Testis (tissue), 3 donors: ENCODE results near the gene MAGI2. TPM values are rescaled to one million over a fixed set of nuclear protein-coding genes. Genes with fewer than 3 reads are reported as not detected.
A peak's percentile ranks its signal among the peaks of the same experiment; 100 is the strongest.

ENCODE experiments used
- DNase-seq: peaks from one replicate; pipeline ENCODE4 v3.0.0-alpha.2; 2019
- H3K27ac ChIP-seq, 2 donors: fragments of 200-600 bp; sonication (generic); one replicate each; pipeline ENCODE4 v1.5.1; 2019
- H3K27me3 ChIP-seq: fragments of 200-600 bp; sonication (generic); one replicate; pipeline ENCODE4 v1.5.1; 2019
- H3K36me3 ChIP-seq: fragments of 200-600 bp; sonication (generic); one replicate; pipeline ENCODE4 v1.5.1; 2017; ENCODE audit warnings: low read depth; ENCODE audit errors: missing control alignments
- H3K4me1 ChIP-seq: fragments of 200-600 bp; sonication (generic); one replicate; pipeline ENCODE4 v1.5.1; 2019
- H3K4me3 ChIP-seq, 2 donors: fragments of 200-600 bp; sonication (generic); one replicate each; pipeline ENCODE4 v1.5.1; 2017 to 2019
- H3K9me3 ChIP-seq: fragments of 200-600 bp; sonication (generic); one replicate; pipeline ENCODE4 v1.5.1; 2017
- POLR2A ChIP-seq: fragments of 450-650 bp; IDR thresholded peaks from one replicate; pipeline ENCODE4 v1.6.1; 2017; ENCODE audit warnings: antibody characterized with exemption, mild to moderate bottlenecking, moderate library complexity
- WGBS, 2 donors: methylation state at CpG; one replicate each; pipeline ENCODE4 v1.1.5; 2018; 5-methylcytosine and 5-hydroxymethylcytosine counted together
- intact Hi-C: fragments of 100-400 bp; cut with DNase I; formaldehyde crosslinking; loops from one replicate; pipeline ENCODE4 v1.15.1; 2023; ENCODE audit warnings: low total_unique reads
- polyA plus RNA-seq: library from polyadenylated mRNA; stranded (reverse); fragments of 350-450 nt; fragmentation: Illumina TruSeq; extraction: RNeasy Lipid Tissue Mini Kit (QIAGEN cat#74804); gene quantifications from one replicate; pipeline ENCODE4 v1.2.3, GENCODE V29; 2014; ENCODE audit warnings: low read depth, low replicate concordance; ENCODE audit not compliant: insufficient read depth
- total RNA-seq, 2 donors: library from RNA; depleted of rRNA; stranded (reverse); fragments of >200 nt; gene quantifications; one replicate each; pipeline ENCODE4 v1.2.3, GENCODE V29; 2016
- TF ChIP-seq, protein P1 (sequence below), 3 experiments: fragments of 450-650 bp in 2 of 3; fragments of 200-600 bp in 1 of 3; sonication (generic) in 1 of 3; IDR thresholded peaks; one replicate each; pipeline ENCODE4 v1.5.1; 2016 to 2019; ENCODE audit warnings: antibody characterized with exemption in 3 of 3, mild to moderate bottlenecking in 2 of 3, moderate library complexity in 1 of 3

The MAGI2 gene
- total and polyA plus RNA-seq, 3 donors from 2014 or later: 11.2 to 13.1 (median 12.4) TPM

DNA sequence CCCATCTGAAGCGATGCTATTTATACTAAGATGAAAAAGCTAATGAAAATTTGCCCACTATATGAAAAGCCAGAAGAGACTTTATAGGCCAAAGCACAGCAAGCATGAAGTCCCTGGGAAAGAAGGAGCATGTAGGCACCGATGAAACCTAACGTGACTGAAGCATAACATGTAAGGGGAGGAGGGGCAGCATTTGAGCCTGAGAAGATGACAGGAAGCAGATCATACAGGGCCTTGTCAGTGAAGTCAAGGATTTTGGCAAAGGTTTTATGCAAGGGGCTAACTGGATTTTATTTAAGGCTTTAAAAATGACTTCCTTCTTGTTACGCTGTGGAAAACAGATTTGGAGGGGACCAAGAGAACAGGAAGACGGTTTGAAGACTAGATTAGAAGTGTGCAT is 910.9 kb downstream of the MAGI2 start:
- H3K27ac ChIP-seq: no peak overlapping the region
- no peaks in the 10 kb centered on the region for H3K36me3 ChIP-seq
- TF ChIP-seq, protein P1, sequence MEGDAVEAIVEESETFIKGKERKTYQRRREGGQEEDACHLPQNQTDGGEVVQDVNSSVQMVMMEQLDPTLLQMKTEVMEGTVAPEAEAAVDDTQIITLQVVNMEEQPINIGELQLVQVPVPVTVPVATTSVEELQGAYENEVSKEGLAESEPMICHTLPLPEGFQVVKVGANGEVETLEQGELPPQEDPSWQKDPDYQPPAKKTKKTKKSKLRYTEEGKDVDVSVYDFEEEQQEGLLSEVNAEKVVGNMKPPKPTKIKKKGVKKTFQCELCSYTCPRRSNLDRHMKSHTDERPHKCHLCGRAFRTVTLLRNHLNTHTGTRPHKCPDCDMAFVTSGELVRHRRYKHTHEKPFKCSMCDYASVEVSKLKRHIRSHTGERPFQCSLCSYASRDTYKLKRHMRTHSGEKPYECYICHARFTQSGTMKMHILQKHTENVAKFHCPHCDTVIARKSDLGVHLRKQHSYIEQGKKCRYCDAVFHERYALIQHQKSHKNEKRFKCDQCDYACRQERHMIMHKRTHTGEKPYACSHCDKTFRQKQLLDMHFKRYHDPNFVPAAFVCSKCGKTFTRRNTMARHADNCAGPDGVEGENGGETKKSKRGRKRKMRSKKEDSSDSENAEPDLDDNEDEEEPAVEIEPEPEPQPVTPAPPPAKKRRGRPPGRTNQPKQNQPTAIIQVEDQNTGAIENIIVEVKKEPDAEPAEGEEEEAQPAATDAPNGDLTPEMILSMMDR (IDR thresholded peaks at IDR 0.05): no peak
- TF ChIP-seq POLR2A: no peak
- no peak overlapping the region for H3K4me3 ChIP-seq
- intact Hi-C loops: no loop called here
- no peaks in the 10 kb centered on the region for H3K4me1 ChIP-seq
- 75 to 80% methylated on average over 5 of the region's 5 CpGs for WGBS, 2 donors
- H3K9me3 ChIP-seq: no peaks in the 10 kb centered on the region
- H3K27me3 ChIP-seq: no peaks in the 10 kb centered on the region
- no peak for DNase-seq

DNA sequence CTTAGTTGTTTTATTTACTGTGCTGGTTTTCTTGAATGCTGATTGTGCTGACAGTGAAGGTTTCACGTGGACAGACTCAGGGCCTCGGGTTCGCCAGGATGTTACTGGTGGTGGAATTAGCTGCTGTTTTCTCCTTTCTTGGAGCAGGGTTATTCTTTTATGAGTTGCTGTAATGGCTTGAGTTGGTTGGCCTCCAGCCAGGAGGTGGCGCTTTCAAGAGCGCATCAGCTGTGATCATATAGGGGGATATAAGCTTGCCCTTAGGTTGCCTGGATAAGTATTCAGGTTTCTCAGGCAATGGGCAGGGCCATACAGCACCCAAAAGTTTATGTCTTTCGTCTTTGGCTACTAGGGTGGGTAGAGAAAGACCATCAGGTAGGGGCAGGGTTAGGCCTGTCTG is 913.6 kb downstream of the MAGI2 start:
- H3K36me3 ChIP-seq: no peaks in the 10 kb centered on the region
- no peaks in the 10 kb centered on the region for H3K9me3 ChIP-seq
- H3K27ac ChIP-seq: no peak overlapping the region
- H3K4me1 ChIP-seq: no peaks in the 10 kb centered on the region
- no peak for DNase-seq
- H3K27me3 ChIP-seq: no peaks in the 10 kb centered on the region
- intact Hi-C loops: no loop called here
- WGBS, 2 donors: 88 to 91% methylated on average over 6 of the region's 6 CpGs
- no peak overlapping the region for H3K4me3 ChIP-seq
- TF ChIP-seq, protein P1 (IDR thresholded peaks at IDR 0.05): no peak
- TF ChIP-seq POLR2A: no peak

DNA sequence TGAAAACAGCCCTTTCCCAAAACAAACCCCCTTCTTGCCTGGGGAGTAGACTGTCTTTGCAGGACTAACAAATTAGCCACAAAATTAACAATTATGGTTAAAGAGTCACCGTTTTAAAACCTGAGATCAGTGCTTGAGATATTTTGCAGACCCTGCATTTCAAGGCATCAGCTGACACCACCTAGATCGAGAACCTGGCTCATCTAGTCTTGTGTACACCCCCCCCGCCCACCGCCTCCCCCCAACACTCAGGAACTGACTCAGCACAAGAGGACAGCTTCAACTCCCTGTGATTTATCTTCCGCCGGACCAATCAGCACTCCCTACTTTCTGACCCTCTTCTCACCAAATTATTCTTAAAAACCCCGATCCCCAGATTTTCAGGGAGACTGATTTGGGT is 917.8 kb downstream of the MAGI2 start:
- Histone ChIP-seq H3K4me3 (peak overlapping the region in 1 of 2 donors; percentile 3), H3K27me3 (no peaks in the 10 kb centered on the region), H3K9me3 (no peaks in the 10 kb centered on the region), H3K4me1 (no peaks in the 10 kb centered on the region), H3K36me3 (no peaks in the 10 kb centered on the region), H3K27ac (no peak overlapping the region)
- DNase-seq: no peak
- WGBS, 2 donors: 48 to 55% methylated on average over 7 of the region's 7 CpGs
- intact Hi-C loops: no loop called here
- TF ChIP-seq, protein P1 (IDR thresholded peaks at IDR 0.05): no peak
- TF ChIP-seq POLR2A: no peak

DNA sequence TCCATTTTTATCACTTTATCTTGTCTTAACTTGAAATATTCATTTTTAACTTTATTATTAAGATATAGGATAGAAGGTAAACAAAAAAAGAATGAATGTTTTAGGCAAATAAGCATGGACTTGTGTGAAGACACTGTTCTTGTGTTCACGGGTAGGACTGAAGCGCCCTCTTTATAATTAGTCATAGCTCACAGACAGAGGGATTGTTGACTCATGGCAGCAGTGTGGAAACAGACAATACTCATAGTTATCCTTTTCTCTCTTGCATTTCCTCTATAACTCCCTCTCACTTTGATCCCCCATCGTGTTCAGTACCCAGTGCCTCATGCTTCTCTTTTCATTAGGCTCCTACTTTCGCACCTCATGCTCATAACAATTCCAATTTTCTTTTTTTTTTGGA is 923.1 kb downstream of the MAGI2 start:
- Histone ChIP-seq H3K9me3 (no peaks in the 10 kb centered on the region), H3K27ac (no peak overlapping the region), H3K4me1 (no peaks in the 10 kb centered on the region), H3K27me3 (no peaks in the 10 kb centered on the region), H3K4me3 (no peak overlapping the region), H3K36me3 (no peaks in the 10 kb centered on the region)
- intact Hi-C loops: no loop called here
- DNase-seq: no peak
- TF ChIP-seq POLR2A: no peak
- TF ChIP-seq, protein P1 (IDR thresholded peaks at IDR 0.05): no peak
- 84 to 89% methylated on average over 4 of the region's 4 CpGs for WGBS, 2 donors

DNA sequence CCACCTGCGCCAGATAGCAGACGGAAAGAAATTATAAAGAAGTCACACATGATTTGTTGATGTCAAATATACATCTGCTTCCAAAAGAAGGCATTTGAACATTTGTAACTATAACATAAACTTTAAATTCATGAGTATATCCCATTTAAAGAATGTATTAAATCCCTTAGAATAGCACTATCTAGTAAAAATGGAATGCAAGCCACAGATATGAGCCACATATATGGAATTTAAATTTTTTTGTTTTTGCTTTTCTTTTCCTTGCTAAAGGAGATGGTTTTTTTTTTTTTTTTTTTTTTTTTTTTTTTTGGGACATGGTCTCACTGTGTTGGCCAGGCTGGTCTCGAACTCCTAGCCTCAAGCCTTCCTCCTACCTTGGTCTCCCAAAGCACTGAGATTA is 924.1 kb downstream of the MAGI2 start:
- intact Hi-C loops: no loop called here
- WGBS, 2 donors: 86 to 89% methylated on average over 3 of the region's 3 CpGs
- no peaks in the 10 kb centered on the region for H3K27me3 ChIP-seq
- H3K27ac ChIP-seq: no peak overlapping the region
- DNase-seq: no peak
- TF ChIP-seq, protein P1 (IDR thresholded peaks at IDR 0.05): no peak
- TF ChIP-seq POLR2A: no peak
- no peaks in the 10 kb centered on the region for H3K4me1 ChIP-seq
- no peak overlapping the region for H3K4me3 ChIP-seq
- H3K9me3 ChIP-seq: no peaks in the 10 kb centered on the region
- H3K36me3 ChIP-seq: no peaks in the 10 kb centered on the region
